Body of pancreas (tissue), 4 donors: ENCODE measurements around the gene PLK4. TPM values are rescaled to one million over a fixed set of nuclear protein-coding genes. Genes with fewer than 3 reads are reported as not detected.
A peak's percentile ranks its signal among the peaks of the same experiment; 100 is the strongest.

Experiments used
- ATAC-seq: fragments of 150-250 bp; one replicate; pipeline ENCODE4 v1.9.1; 2016
- DNase-seq, 4 donors: peaks; one replicate each; pipeline ENCODE4 v3.0.0-alpha.2; 2019
- H3K27ac ChIP-seq, 4 donors: fragments of 200-600 bp; sonication (generic); 1 replicate in 3 of 4; 2 replicates in 1 of 4; pipeline versions ENCODE4 v1.5.1 to v1.6.1; 2016 to 2019; ENCODE audit warnings: mild to moderate bottlenecking in 1 of 4, mixed read lengths in 1 of 4, moderate library complexity in 1 of 4
- H3K27me3 ChIP-seq, 2 donors: fragments of 200-600 bp; sonication (generic); one replicate each; pipeline ENCODE4 v1.6.0; 2016; ENCODE audit warnings: mild to moderate bottlenecking in 1 of 2
- H3K36me3 ChIP-seq, 2 donors: fragments of 200-600 bp; sonication (generic); replicated peaks in 1 of 2; 2 replicates each; pipeline ENCODE4 v1.5.1; 2016; ENCODE audit warnings: low read depth in 2 of 2; ENCODE audit not compliant: insufficient read depth in 1 of 2
- H3K4me1 ChIP-seq: fragments of 200-600 bp; sonication (generic); one replicate; pipeline ENCODE4 v1.6.0; 2016
- H3K4me3 ChIP-seq, 2 donors: fragments of 200-600 bp; sonication (generic); 1 replicate in 1 of 2; 2 replicates in 1 of 2; pipeline ENCODE4 v1.5.1; 2016 to 2019
- H3K9me3 ChIP-seq, 3 donors: fragments of 200-600 bp; sonication (generic); 1 replicate in 2 of 3; 2 replicates in 1 of 3; pipeline ENCODE4 v1.5.1; 2016
- POLR2A ChIP-seq, 3 donors: fragments of 450-650 bp; IDR thresholded peaks; one replicate each; pipeline ENCODE4 v1.6.1; 2016; ENCODE audit warnings: antibody characterized with exemption in 3 of 3, mild to moderate bottlenecking in 2 of 3
- WGBS, 2 donors: methylation state at CpG; one replicate each; pipeline ENCODE4 v1.1.5; 2017; 5-methylcytosine and 5-hydroxymethylcytosine counted together
- intact Hi-C: fragments of 100-400 bp; cut with DNase I; formaldehyde crosslinking; loops from one replicate; pipeline ENCODE4 v1.15.1; 2023
- total RNA-seq, 2 donors: library from RNA; depleted of rRNA; stranded (reverse); fragments of >200 nt; gene quantifications; one replicate each; pipeline ENCODE4 v1.1.0, GENCODE V29; 2016
- TF ChIP-seq, protein P1 (sequence below), 7 experiments: fragments of 450-650 bp in 4 of 7; fragments of 200-600 bp in 3 of 7; sonication (generic) in 3 of 7; IDR thresholded peaks; one replicate each; pipeline ENCODE4 v1.5.1; 2016 to 2019; ENCODE audit warnings: antibody characterized with exemption in 7 of 7

The PLK4 gene
- total RNA-seq: 1 to 10 TPM in 1 of 2 donors, not detected in 1; 1.8 TPM

DNA sequence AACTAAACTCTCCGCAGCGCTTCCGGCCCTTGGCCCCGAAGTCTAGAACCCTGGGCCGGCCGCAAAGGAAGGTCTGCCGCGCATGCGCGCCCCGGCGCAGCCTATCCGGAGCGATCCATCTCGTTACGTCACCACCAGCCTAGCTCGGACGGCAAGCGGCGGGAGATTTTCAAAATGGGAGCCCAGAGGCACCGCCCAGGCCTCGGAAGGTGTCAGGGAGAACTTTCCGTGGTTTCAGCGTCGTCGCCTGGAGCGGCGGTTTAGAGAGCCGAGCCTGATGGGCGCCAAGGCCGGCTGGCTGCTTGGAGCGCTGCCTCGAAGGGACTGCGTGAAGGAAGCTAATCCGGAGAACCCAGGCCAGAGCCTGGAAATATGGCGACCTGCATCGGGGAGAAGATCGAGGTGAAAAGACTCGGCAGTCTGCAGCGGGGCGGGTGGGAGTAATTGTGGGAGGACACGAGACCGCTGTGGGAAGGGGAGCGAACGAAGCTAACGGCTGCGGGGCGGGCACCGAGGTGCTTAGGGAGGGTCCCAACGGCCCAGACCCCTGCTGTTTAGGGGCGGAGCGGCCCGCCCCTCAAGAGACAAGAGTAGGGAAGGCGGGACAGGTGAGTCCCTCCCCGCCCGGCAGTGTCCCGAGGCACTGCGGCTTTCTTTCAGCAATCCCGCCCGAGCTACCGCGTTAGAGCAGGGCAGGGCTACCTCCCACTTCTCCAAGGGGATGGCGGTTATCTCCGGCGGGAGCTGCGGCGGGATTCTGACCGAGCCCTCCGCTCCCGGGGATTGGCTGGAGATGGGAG is at the start of gene PLK4:
Gene PLK4, plus strand, starts transcription at position 131 of the 800 bp plus-strand sequence. Its CDS starts 242 bp downstream, at position 373.
- no peaks in the 10 kb centered on the region for H3K36me3 ChIP-seq
- H3K4me3 ChIP-seq: peak within 1 kb of the TSS; percentile 81 to 84
- peaks cover 11% of the 10 kb centered on the region for H3K4me1 ChIP-seq
- ATAC-seq (peak; percentile 99), DNase-seq (peak; percentile 94 to 97 (median 96))
- no peaks in the 10 kb centered on the region for H3K9me3 ChIP-seq
- H3K27me3 ChIP-seq: no peaks in the 10 kb centered on the region
- intact Hi-C loops: no loop called here
- WGBS, 2 donors: 0 to 1% methylated on average over 40 to 69 of the region's 70 CpGs
- no peak for TF ChIP-seq POLR2A (IDR thresholded peaks at IDR 0.05)
- TF ChIP-seq, protein P1, sequence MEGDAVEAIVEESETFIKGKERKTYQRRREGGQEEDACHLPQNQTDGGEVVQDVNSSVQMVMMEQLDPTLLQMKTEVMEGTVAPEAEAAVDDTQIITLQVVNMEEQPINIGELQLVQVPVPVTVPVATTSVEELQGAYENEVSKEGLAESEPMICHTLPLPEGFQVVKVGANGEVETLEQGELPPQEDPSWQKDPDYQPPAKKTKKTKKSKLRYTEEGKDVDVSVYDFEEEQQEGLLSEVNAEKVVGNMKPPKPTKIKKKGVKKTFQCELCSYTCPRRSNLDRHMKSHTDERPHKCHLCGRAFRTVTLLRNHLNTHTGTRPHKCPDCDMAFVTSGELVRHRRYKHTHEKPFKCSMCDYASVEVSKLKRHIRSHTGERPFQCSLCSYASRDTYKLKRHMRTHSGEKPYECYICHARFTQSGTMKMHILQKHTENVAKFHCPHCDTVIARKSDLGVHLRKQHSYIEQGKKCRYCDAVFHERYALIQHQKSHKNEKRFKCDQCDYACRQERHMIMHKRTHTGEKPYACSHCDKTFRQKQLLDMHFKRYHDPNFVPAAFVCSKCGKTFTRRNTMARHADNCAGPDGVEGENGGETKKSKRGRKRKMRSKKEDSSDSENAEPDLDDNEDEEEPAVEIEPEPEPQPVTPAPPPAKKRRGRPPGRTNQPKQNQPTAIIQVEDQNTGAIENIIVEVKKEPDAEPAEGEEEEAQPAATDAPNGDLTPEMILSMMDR (IDR thresholded peaks at IDR 0.05): no peak
- peak within 1 kb of the TSS; percentile 21 to 79 (median 68) for H3K27ac ChIP-seq

DNA sequence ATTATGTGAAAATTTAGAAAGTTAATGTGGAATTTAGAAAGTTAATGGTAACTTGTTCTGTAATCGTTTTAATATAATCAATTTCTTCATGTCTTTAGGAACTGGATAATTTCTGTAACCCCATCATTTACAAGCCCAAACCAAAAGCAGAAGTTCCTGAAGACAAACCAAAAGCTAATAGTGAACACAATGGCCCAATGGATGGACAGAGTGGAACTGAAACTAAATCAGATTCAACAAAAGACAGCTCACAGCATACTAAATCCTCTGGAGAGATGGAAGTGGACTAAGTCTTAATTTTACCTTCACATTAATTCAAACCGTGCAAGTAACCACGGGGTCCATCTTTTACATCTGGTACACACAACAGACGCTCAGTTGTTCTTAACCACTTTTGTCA is 48.1 kb upstream of the PLK4 start:
- intact Hi-C loops: no loop called here
- Histone ChIP-seq H3K27ac (no peak overlapping the region), H3K9me3 (peaks cover 0 to 5% (median 0%) of the 10 kb centered on the region in 3 donors), H3K4me1 (no peaks in the 10 kb centered on the region), H3K4me3 (no peak overlapping the region), H3K36me3 (peaks cover 0 to 3% of the 10 kb centered on the region in 2 donors), H3K27me3 (peaks cover 0 to 2% of the 10 kb centered on the region in 2 donors)
- 82 to 86% methylated on average over 4 of the region's 4 CpGs for WGBS, 2 donors
- no peak for TF ChIP-seq POLR2A (IDR thresholded peaks at IDR 0.05)
- TF ChIP-seq, protein P1 (IDR thresholded peaks at IDR 0.05): no peak
- DNase-seq (no peak), ATAC-seq (no peak)

DNA sequence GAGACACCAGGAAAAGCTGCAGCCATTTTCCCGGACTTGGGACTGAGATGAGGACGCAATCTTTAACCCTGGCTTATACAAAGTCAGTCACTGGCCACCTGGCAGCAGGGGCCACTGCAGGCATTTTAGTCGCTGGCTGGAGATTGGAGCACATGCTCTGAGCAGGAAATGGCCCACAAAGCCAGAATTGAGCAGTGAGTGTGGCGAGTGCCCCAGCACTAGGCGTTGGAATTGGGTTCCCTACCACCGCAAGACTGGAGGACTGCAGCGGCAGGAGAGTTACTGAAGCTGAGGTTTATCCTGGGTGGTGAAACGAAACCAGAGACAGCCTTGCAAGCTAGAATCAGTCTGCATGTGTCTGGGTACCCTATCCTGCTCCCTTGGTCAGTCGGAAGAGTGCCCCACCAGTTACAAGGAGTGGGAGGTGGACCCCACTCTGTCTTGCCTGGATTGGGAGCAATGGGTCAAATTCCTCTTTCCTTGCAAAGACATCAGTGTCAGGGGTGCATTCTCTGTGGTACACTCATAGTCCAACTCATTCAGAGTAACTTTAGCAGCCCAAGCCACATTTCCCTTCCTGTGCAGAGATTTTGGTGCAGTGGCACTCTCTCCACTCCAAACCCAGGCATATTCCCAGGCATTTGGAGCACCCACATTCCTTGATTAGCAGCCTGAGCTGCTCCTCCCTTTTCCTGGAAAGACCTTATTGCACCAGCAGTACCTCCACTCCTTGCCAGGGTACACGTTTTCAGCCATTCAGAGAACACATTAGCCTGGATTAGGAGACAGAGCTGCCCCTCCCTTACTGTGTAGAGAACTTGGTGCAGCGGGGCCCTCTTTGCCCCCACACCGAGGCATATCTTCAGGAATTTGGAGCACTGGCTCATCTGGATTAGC is 36.7 kb upstream of the PLK4 start:
- ATAC-seq: no peak
- Histone ChIP-seq H3K9me3 (no peaks in the 10 kb centered on the region), H3K36me3 (no peaks in the 10 kb centered on the region), H3K27ac (no peak overlapping the region), H3K27me3 (no peaks in the 10 kb centered on the region), H3K4me1 (no peaks in the 10 kb centered on the region), H3K4me3 (no peak overlapping the region)
- no peak for DNase-seq
- WGBS, 2 donors: 92 to 97% methylated on average over 12 of the region's 12 CpGs
- no peak for TF ChIP-seq POLR2A (IDR thresholded peaks at IDR 0.05)
- TF ChIP-seq, protein P1 (IDR thresholded peaks at IDR 0.05): no peak
- intact Hi-C loops: no loop called here

DNA sequence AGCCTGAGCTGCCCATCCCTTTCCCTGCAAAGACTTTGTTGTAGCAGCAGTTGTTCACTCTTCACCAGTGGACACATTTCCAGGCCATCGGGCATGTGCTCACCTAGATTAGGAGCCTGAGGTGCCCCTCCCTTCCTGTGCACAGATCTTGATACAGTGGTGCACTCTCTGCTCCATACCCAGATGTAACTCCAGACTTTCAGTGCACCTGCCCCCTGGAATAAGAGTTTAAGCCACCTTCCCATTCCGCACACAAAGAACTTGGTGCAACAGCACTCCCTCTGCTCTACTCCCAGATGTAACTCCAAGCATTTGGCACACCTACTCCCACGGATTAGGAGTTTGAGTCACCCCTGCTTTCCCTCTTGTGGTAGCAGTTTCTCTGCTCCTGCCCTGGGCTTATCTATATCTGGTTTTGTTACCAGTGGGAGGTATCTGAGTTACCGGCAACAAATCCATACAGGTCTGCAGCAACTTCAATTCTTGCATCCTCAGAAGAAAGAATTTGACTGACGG is 36.0 kb upstream of the PLK4 start:
- no peak overlapping the region for H3K4me3 ChIP-seq

More for the DNA sequence above, 36.0 kb upstream of the PLK4 start:
- TF ChIP-seq POLR2A (IDR thresholded peaks at IDR 0.05): no peak
- TF ChIP-seq, protein P1 (IDR thresholded peaks at IDR 0.05): no peak
- H3K9me3 ChIP-seq: peaks cover 0 to 3% (median 0%) of the 10 kb centered on the region in 3 donors
- intact Hi-C loops: no loop called here
- H3K27me3 ChIP-seq: no peaks in the 10 kb centered on the region
- H3K4me1 ChIP-seq: no peaks in the 10 kb centered on the region
- 80 to 88% methylated on average over 5 of the region's 5 CpGs for WGBS, 2 donors
- H3K27ac ChIP-seq: no peak overlapping the region
- no peaks in the 10 kb centered on the region for H3K36me3 ChIP-seq
- ATAC-seq (no peak), DNase-seq (no peak)
